HG03558 (cell line): Measurements from ENCODE around the gene ATP5ME.
"Not testable (repeated sequence)": the region's sequence is repeated elsewhere in the genome, so short reads cannot be mapped to it uniquely, and the experiment has no call there.

ENCODE experiments used
- ATAC-seq: cut with Tn5 transposase; IDR thresholded peaks from one replicate; pipeline ENCODE4 v1.9.1; 2021; ENCODE audit warnings: moderate number of reproducible peaks; ENCODE audit not compliant: unreplicated experiment; ENCODE audit errors: extremely low read depth

Gene ATP5ME

DNA sequence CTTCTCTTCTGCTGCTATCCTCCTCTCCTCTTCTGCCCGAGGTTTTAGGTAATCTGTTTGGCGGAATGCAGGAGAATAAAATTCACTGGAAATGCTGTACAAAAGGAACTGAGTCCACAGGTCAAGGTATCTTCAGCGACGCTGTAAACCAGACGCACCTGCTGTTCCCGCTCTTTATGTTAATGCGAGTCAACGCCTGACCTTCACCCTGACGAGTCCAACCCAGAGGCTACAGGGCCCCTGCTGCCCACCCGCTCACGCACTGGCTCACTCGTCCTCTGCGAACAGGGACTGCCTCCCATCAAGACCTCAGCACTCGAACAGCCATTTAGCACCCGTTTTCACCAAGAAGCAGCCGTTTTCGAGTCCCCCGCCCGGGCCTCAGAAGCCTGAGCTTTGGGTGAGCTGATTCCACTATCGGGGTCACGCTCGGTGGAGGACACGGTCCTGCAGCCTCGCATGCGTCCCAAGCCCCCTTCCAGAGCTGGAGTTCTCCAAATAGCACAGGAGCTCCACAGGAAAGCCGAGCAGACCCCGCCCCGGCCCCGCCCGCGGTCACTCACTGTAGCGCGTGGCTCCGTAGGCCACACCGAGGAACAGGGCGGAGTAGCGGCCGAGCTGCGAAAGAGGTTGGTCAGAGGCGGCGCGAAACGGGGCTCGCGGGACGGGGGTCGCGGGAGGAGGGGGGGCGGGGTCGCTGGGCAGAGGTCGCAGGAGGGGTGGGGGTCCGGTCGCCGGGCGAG, 556 bp downstream of the ATP5ME start:
- ATAC-seq = no peak

DNA sequence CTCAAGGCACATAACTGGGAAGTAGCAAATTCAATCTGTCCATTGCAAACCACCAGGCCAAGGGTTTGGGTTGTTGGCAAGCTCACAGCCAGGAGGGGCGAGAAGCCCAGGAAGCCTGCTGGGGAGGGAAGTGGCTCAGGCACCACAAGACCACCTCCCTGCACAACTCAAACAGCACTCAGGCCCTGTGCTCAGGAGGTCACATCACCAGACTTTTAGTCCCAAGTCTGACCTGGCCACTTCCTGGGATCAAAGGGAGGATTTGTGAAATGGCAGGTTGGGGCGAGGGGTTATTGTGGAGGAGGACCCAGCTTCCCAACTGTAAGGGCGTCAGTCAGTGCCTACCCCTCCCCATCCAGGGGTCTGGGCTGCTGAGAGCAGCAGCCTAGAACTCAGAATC, 2.3 kb downstream of the ATP5ME start:
- ATAC-seq = no peak

DNA sequence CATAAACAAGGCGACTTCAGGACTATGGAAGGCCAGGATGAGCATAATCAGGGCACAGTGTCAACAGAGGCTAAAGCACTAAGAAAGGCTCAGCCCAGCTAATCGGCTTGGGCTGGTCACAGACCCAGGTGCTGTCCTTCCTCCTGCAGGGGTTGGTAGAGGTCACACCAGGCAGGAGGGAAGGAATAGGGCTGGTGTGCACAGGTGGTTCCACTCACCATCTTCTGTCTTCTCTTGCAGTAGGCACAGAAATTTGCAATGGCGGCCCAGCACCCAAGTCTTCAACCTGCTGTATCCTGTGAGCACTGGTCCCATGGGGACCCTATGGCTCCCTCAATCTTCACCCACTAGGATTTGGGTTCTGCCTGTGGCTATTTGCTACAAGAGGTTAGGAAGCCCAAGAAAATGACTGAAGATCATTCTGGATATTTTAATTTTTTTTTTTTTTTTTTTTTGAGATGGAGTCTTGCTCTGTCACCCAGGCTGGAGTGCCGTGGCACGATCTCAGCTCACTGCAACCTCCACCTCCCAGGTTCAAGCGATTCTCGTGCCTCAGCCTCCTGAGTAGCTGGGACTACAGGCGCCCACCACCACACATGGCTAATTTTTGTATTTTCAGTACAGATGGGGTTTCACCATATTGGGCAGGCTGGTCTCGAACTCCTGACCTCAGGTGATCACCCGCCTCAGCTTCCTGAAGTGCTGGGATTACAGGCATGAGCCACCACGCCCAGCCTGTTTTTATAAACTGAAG, 4.1 kb downstream of the ATP5ME start:
- ATAC-seq = not testable (repeated sequence)

DNA sequence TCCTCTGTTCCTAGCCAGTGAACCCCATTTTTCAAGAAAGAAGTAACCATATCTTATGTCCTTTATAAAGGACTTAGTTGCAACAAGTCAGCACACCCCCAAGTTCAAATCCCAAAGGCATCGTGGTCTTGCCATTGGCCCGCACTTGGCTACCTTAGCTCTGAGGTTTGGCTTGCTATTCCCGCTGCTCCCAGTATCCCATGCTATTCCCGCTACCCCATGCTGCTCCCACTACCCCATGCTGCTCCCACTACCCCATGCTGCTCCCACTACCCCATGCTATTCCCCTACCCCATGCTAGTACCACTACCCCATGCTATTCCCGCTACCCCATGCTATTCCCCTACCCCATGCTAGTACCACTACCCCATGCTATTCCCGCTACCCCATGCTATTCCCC, 5.9 kb downstream of the ATP5ME start:
- ATAC-seq = not testable (repeated sequence)

DNA sequence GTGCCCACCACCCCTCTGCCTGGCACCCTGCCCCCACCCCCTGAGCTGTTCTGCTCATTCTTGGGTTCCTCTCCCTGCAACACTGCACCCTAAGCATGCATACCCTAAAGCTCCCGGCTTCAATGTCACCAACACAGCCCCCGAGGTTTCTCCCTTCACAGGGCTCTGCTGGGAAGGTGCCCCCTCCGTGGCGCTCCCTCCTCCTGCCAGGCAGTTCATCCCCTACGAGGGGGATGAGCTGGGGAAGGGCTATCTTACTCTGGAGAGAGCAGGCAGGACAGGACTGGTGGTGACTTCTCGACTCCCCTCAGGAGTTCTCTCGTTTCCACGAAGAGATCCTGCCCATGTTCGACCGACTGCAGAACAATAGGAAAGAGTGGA, 6.5 kb downstream of the ATP5ME start:
- ATAC-seq = no peak

DNA sequence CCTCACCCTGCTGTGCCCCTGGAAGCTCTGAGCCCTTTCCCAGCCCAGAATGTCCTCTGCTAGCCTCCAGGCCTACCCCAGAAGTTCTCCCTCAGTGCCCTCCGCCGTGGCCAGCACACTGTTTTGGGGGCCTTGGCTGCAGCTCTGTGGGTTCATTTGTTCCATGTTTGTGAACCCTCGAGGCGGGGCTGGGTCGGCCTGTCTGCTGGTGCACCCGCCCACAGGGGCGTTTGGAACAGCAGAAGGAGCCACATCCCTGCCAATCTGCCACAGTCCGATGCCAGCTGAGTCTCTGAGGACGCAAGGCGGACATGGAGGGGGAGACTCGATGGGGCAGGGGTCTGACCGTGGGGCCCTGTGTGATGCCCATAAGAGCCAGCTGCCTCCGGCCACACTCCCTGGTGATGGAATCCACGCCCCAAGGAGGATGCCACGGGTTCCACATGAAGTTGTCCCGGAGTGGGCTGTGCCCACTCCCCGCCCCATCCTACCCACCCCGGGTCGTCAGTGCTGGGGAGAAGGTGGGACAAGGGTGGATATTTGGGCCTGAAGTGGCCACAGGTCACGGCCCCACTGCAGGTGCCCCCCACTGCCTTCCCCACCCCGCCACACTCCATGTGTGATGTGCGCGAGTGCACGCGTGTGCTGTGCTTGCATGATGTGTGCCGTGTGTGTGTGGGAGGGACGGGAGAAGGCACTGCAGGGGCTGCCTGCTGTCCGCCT, 7.1 kb downstream of the ATP5ME start:
- ATAC-seq = no peak

DNA sequence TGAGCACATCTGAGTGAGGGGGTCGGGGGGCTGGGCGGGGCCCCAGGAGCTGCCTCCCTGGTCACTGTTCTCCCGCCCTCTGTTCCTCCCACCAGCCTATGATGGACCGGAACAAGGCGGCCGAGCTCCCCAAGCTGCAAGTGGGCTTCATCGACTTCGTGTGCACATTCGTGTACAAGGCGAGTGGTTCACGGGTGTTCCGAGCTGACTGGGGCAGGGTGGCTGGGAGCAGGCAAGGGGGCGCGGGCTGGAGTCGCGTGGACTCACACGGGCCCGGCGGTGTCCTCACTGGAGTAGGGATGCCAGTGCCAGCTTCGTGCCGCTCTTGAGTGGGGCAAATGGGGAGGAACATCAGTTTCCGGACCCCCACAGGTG, 7.7 kb downstream of the ATP5ME start:
- ATAC-seq = no peak

DNA sequence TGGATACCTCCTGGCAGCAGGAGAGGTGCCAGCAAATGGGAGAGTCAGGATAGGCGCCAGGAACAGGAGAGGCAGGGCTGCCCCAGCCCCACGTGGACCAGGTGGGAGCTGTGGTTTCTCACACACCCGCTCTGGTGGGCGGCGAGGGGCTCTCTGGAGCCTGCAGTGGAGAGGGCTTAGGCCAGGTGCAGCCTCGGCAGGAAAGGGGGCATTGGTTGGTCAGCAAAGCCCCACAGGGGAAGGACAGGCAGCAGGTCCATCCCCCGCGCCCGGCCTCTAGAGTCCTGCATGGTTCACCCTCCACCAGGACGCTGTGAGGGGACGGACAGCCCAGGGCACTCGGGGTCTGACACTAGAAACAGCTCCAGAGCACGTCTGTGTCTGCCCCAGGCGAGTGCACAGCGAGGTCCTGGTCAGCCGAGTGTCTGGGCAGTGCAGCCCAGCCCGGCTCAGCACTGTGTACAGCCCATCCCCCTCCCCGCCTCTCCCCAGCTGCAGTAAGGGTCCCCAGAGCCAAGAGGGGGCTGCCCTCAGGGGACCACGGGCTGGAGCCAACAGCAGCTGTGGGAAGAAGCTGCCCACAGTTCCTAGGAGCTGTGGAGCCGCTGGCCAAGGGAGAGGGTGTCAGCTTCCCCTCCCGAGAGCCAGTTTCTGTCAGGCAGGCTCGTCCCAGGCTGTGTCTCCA, 8.2 kb downstream of the ATP5ME start:
- no peak for ATAC-seq

DNA sequence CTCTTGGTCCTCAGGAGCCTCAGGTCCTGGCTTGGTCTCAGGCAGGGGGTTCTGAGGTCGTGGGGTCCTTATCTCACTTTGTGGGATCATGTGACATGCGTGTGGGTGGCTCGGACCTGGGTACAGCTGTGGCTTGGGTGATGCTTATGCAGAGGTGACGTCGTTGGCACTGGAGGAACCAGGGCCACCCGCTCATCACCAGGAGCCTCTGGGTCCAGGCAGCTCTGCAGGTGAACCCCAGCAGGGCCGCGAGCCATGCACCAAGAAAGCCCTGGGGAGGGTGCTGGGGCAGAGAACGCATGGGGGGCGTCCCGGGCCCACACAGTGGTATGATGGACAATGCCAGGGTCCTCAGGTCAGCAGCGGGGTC, 8.7 kb downstream of the ATP5ME start:
- ATAC-seq = no peak

DNA sequence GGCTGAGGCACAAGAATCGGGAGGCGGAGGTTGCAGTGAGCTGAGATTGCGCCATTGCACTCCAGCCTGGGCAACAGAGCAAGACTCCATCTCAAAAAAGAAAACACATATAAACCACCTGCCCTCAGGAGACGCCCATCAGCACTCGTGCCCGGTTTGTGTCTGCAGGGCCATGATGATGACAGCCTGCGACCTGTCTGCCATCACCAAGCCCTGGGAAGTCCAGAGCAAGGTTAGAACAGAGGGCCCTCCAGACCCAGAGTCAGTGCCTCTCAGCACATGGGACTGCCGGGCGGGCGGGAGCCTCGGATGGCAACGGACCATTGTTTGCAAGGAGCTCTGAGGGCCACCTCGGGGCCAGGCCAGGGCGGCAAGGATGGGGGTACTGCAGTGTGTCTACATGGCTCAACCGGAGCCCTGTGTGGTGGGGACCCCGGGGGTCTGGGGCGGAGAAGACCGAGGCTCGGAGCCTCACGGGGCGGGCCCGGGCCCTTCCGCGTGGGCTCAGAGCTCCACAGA, 9.3 kb downstream of the ATP5ME start:
- no peak for ATAC-seq

DNA sequence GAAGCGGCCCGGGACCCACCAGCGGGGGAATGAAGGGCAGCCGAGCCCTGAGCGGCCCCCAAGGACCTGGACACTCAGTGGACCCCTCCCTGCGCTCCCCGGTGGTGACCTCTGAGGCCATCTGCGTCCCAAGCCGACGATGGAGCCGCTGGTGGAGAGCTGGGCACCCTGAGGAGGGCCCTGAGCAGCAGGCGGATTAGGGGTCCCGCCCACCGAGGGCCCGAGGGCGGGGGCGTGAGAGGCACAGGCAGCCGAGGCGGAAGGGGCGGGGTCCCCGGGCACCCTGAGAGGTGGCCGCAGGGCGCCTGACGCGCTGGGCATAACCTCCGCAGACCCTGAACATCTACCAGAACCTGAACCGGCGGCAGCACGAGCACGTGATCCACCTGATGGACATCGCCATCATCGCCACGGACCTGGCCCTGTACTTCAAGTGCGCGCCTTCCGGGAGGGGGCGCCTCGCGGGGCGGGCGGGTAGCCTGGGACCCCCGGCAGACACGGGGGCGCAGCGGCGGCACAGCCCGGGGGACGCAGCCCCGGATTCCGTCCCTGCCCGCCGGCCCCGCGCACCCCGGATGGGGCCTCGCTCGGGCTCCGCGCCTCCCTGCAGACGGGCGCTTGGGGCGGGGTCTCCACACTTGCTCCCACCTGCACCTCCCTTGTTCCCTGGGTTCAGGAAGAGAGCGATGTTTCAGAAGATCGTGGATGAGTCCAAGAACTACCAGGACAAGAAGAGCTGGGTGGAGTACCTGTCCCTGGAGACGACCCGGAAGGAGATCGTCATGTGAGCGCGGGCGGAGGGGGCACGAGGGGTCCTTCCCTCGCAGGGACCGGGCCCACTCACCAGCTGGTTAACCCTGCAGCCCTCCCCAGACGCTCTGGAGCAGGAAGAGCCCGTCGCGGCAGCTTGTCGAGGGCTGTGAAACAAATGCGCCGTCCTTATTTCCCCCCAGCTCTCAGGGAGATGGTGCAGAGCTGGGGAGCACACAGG, 10.3 kb downstream of the ATP5ME start:
- ATAC-seq = peak; percentile 38

DNA sequence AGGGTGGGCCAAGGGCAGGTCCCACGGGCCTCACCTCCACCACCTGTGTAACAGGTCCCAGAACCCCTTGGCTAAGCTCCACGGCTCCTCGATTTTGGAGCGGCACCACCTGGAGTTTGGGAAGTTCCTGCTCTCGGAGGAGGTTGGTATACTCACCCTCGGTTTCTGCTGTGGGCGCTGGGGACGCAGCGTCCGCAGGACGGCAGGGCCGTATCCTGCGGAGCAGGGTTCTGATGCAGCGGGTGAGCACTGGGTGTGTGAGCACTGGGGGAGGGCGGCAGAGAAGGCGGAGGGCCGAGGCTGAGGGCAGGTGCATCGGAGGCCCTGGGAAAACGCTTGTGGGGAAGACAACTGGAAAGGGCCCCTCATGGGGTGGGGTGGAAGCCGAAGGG, 11.0 kb downstream of the ATP5ME start:
- no peak for ATAC-seq

DNA sequence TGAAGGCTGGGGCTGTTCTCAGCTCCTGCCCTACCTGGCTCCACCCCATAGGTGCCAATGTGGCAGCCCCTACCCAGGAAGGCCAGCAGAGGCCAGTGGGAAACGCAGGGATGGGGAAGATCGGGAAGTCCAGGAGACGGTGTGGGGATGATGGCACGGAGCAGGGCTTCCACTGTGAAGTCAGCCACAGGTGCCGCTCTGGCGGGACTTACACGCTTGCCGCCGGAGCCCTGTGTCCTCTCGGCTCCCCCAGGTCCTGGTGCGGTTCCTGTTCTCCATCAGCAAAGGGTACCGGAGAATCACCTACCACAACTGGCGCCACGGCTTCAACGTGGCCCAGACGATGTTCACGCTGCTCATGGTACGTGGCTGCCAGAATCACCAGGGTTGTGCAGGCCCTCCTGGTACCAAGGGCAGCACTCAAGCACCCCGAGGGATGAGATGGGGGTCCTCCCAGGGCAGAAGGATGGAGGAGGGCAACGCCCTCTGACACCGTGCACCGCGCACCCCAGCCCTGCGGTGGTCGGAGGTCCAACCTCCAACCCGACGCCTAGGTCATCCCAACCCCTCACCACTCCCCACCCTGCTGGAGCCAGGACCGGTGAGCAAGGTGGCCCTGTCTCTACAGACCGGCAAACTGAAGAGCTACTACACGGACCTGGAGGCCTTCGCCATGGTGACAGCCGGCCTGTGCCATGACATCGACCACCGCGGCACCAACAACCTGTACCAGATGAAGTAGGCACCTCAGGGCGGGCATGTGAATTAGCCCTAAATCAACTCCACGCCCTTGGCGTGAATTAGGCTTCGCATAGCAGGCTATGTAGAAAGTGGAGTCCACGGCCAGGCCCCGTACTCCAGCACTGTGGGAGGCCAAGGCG, 12.0 kb downstream of the ATP5ME start:
- no peak for ATAC-seq

DNA sequence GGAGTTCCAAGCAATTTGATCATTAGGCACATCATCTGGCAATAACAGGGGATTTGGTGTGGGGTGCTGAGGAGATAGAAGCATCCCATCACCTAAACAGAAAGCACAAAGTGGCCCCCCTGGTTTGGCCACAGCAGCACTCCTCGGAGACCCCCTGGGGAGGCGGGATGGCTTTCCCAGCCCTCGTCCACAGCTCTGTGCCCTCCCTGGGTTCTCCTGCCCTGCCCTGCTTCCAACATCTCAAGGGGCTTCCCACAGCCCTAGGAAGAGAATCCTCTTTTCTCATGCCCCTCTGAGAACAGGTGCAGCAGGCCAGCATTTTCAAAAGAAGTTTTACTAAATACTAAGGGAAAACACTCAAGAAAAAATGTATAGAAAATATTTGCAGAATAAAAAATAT, 12.8 kb downstream of the ATP5ME start:
- no peak for ATAC-seq

DNA sequence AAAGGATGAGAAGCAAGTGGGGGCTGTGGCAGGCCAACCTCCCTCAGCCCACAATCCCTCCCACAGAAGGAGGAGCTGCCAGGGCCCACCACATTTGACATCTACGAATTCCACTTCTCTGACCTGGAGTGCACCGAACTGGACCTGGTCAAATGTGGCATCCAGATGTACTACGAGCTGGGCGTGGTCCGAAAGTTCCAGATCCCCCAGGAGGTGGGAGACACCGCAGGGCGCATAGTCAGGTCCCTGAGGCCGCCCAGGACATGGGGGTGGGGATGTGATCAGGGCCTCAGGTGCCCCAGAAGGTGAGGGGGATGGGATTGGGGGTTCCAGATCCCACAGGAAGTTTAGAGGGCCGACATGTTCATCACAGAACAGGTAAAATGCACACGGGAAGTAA, 13.7 kb downstream of the ATP5ME start:
- no peak for ATAC-seq

DNA sequence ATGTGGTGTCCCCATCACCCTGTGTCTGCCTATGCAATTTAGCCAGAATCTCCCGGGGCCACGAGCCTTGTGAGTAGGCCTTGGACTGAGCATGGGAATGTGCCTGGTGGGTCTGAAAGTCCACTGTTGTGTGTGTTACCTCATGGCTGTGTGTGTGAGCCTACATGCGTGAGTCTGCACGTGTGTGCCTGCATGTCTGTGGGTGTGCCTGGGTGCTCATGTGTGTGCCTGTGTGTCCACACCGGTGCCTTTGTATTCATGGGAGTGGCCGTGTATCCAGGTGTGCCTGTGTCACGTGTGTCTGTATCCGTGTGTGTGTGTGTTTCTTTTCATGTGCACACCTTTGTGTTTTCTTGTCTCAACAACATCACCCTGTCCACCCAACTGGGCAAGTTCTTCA, 14.2 kb downstream of the ATP5ME start:
- no peak for ATAC-seq

DNA sequence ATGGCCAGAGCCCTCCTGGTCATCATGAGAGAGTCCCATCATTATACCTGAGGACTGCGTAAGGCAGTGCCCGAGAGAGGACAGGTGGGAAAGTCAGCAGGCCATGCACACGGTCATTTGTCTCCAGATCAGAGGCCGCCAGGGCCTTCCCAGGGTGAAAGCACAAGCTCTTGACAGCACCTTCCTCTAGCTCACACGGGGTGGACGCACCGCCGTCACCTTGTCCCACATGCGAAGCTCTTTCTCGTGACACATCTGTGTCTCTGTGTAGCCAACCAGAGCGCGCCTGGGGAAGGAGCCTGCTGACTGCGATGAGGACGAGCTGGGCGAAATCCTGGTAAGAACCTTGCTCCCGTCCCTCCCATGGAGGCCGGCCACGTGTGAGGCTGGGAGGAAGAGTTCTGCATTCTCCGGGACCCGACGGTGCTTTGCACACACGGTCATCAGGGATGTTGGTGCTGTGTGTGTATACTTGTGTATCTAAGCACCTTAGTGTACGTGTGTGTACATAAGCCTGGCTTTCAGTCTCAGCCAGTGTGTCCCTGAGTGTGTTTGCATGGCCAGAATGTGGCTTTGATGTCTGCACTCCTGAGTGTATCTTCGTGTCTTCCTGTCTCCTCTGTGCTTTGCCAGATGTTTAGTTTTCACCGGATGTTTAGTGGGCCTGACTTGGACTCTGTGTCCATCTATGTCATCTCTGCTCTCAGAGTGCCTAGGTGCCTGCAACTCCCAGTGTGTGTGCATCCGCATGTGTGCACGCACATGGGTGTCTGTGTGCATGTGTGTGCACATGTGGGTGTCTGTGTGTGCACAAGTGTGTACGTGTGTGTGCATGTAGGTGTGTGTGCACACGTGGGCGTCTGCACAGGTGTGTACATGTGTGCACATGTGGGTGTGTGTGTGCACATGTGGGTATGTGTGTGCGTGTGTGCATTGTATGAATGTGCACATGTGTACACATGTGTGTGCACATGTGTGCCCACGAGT, 15.1 kb downstream of the ATP5ME start:
- no peak for ATAC-seq
